Astrocyte of the spinal cord (primary cell): ENCODE measurements around the gene TRIM6.
"Not testable (repeated sequence)": the region's sequence is repeated elsewhere in the genome, so short reads cannot be mapped to it uniquely, and the experiment has no call there.

Source experiments
- DNase-seq: peaks from one replicate; pipeline ENCODE4 v3.0.0; 2011; ENCODE audit warnings: low read depth, low spot score
- H3K4me3 ChIP-seq: 2 replicates; pipeline ENCODE4 v1.5.1; 2011; ENCODE audit warnings: low read depth, mild to moderate bottlenecking, low read length, moderate library complexity
- CTCF ChIP-seq: IDR thresholded peaks from 2 replicates; pipeline ENCODE4 v1.5.1; 2012; ENCODE audit warnings: low read depth, mild to moderate bottlenecking, low read length, inconsistent platforms
- in situ Hi-C: cut with HindIII; loops from 2 replicates; pipeline ENCODE4 v1.10.0; 2017; ENCODE audit warnings: low sequenced_read_pairs

Gene TRIM6

GRCh38 chr11:5631417-5631816 is 35.0 kb downstream of the TRIM6 start:
- no peak overlapping the region for H3K4me3 ChIP-seq
- no peak for DNase-seq
- no peak for TF ChIP-seq CTCF
- in situ Hi-C loops: no loop called here

DNA sequence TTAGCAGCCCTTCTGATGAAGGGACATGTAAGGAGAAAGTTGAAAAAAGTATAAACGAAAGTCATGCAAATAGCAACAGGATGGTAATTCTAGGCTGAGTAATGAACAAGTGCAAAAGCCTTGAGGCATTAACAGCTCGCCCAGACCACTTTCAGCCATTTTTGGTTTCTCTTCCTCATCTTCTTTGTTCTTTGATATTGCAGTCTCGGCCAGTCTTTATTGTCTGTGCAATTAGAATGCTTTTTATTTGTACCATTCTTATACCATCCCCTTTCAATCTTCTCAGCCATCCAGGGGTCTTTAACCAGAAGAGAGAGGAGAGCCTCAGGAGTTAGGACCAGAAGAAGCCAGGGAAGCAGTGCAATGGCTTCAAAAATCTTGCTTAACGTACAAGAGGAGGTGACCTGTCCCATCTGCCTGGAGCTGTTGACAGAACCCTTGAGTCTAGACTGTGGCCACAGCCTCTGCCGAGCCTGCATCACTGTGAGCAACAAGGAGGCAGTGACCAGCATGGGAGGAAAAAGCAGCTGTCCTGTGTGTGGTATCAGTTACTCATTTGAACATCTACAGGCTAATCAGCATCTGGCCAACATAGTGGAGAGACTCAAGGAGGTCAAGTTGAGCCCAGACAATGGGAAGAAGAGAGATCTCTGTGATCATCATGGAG is 35.7 kb downstream of the TRIM6 start:
- in situ Hi-C loops: no loop called here

GRCh38 chr11:5639953-5640352 is 43.5 kb downstream of the TRIM6 start:
- TF ChIP-seq CTCF: no peak
- in situ Hi-C loops: no loop called here
- no peak for DNase-seq
- H3K4me3 ChIP-seq: no peak overlapping the region

More for the DNA sequence above, 35.7 kb downstream of the TRIM6 start:
- H3K4me3 ChIP-seq: no peak overlapping the region
- no peak for DNase-seq
- no peak for TF ChIP-seq CTCF

DNA sequence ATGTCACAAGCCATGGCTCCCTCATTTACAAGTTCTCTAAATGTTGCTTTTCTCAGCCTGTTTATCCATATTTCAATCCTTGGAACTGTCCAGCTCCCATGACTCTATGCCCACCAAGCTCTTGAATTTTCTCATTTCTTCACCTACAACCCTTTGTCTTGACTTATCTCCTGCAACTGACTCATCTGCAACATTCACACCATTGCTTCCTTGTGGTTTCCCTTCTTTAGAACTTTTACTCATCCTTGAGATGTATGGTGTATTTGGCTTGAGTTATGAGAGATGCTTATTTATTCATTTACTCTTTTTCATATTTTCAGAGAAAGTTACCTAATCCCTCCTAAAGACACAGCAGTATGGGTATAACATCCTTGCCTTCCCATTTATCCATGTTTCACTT is 47.1 kb downstream of the TRIM6 start:
- no peak for TF ChIP-seq CTCF
- no peak overlapping the region for H3K4me3 ChIP-seq
- DNase-seq: no peak
- in situ Hi-C loops: no loop called here

GRCh38 chr11:5646139-5646538 is 49.7 kb downstream of the TRIM6 start:
- no peak for TF ChIP-seq CTCF
- no peak overlapping the region for H3K4me3 ChIP-seq
- DNase-seq: no peak
- in situ Hi-C loops: no loop called here

GRCh38 chr11:5655474-5655873 is 59.0 kb downstream of the TRIM6 start:
- in situ Hi-C loops: no loop called here
- no peak for TF ChIP-seq CTCF
- no peak overlapping the region for H3K4me3 ChIP-seq
- DNase-seq: no peak

GRCh38 chr11:5656956-5657355 is 60.5 kb downstream of the TRIM6 start:
- in situ Hi-C loops, DNase-seq: not testable (repeated sequence)

More at GRCh38 chr11:5656956-5657355, 60.5 kb downstream of the TRIM6 start:
- not testable (repeated sequence) for H3K4me3 ChIP-seq
